Panc1 (cell line): ENCODE data around the gene ARHGEF26. TPM values are rescaled to one million over a fixed set of nuclear protein-coding genes. Genes with fewer than 3 reads are reported as not detected.

ENCODE experiments used
- ATAC-seq: fragments of 200-7000 bp; cut with Tn5 transposase; 2 replicates; pipeline ENCODE4 v1.9.1; 2020; ENCODE audit warnings: mild to moderate bottlenecking, moderate library complexity
- BruUV-seq: library from RNA; stranded (reverse); fragments of 400-500 nt; replicated peaks from 2 replicates; lab custom pipeline; 2021; lab: Mats Ljungman, UMichigan
- CTCF ChIA-PET: fragments of 300-600 bp; sonication (Branson Sonifier 250); formaldehyde crosslinking; loops from one replicate; lab custom pipeline; 2022; ENCODE audit warnings: antibody characterized with exemption; lab: Charles Lee
- POLR2A ChIA-PET: fragments of 300-600 bp; sonication (Branson Sonifier 250); formaldehyde crosslinking; loops from one replicate; lab custom pipeline; 2022; ENCODE audit warnings: antibody characterized with exemption; lab: Charles Lee
- DNase-seq: peaks from one replicate; pipeline ENCODE4 v3.0.0-alpha.2; 2010; ENCODE audit warnings: low read depth, low spot score
- H3K27ac ChIP-seq: 2 replicates; pipeline ENCODE4 v1.5.1; 2011; ENCODE audit warnings: mild to moderate bottlenecking, low read length, inconsistent platforms
- H3K27me3 ChIP-seq: fragments of 200-500 bp; sonication (Bioruptor generic); 2 replicates; pipeline ENCODE4 v1.6.0; 2014; ENCODE audit warnings: low read length, inconsistent platforms; ENCODE audit not compliant: control insufficient read depth, insufficient read depth
- H3K36me3 ChIP-seq: fragments of 200-500 bp; sonication (Bioruptor generic); 2 replicates; pipeline ENCODE4 v1.5.1; 2014; ENCODE audit warnings: inconsistent platforms, mild to moderate bottlenecking, low read length, moderate library complexity; ENCODE audit not compliant: control insufficient read depth, insufficient read depth
- H3K4me1 ChIP-seq: 2 replicates; pipeline ENCODE4 v1.5.1; 2011; ENCODE audit warnings: inconsistent platforms, mild to moderate bottlenecking, low read length, moderate library complexity; ENCODE audit not compliant: control insufficient read depth, insufficient read depth
- H3K4me3 ChIP-seq, 2 experiments: 2 replicates each; pipeline ENCODE4 v1.5.1; 2011 to 2012; ENCODE audit warnings: low read depth in 2 of 2, low read length in 2 of 2, mild to moderate bottlenecking in 2 of 2, inconsistent platforms in 1 of 2, moderate library complexity in 1 of 2
- H3K9me3 ChIP-seq: fragments of 200-500 bp; sonication (Bioruptor generic); 2 replicates; pipeline ENCODE4 v1.5.1; 2014; ENCODE audit warnings: low read depth, mild to moderate bottlenecking, inconsistent platforms, low read length, moderate library complexity; ENCODE audit not compliant: control insufficient read depth, insufficient read depth
- CTCF ChIP-seq: fragments of 450-650 bp; IDR thresholded peaks from 2 replicates; pipeline ENCODE4 v1.5.1; 2017; ENCODE audit warnings: mild to moderate bottlenecking
- POLR2AphosphoS5 ChIP-seq: IDR thresholded peaks from 2 replicates; pipeline ENCODE4 v1.6.1; 2012; ENCODE audit warnings: mild to moderate bottlenecking, low read depth, low read length, moderate library complexity
- REST ChIP-seq, 2 experiments: IDR thresholded peaks; 2 replicates each; pipeline ENCODE4 v1.6.1; 2011 to 2012; ENCODE audit warnings: low read depth in 2 of 2, control low read depth in 1 of 2, low read length in 1 of 2, mild to moderate bottlenecking in 1 of 2, moderate library complexity in 1 of 2; ENCODE audit not compliant: insufficient read depth in 1 of 2
- SIN3A ChIP-seq: IDR thresholded peaks from 2 replicates; pipeline ENCODE4 v1.6.1; 2012; ENCODE audit warnings: low read depth, mild to moderate bottlenecking, low read length, moderate library complexity, borderline replicate concordance; ENCODE audit not compliant: insufficient read depth
- TCF7L2 ChIP-seq: IDR thresholded peaks from 2 replicates; pipeline ENCODE4 v1.6.1; 2011; ENCODE audit warnings: mild to moderate bottlenecking, low read depth, low read length, inconsistent platforms
- in situ Hi-C: cut with HindIII; loops from 2 replicates; pipeline ENCODE4 v1.10.0; 2016; ENCODE audit warnings: low sequenced_read_pairs, low pct_unique_long_range_greater_than_20kb
- intact Hi-C: fragments of 100-400 bp; cut with micrococcal nuclease; formaldehyde crosslinking; loops from one replicate; pipeline ENCODE4 v1.10.0; 2022; ENCODE audit not compliant: unreplicated experiment
- total RNA-seq: library from RNA; stranded (reverse); gene quantifications from one replicate; pipeline ENCODE4 v1.2.1, GENCODE V29; 2021; ENCODE audit not compliant: unreplicated experiment

ARHGEF26 gene
- total RNA-seq, 1 experiment from 2014 or later = 2.0 TPM

GRCh38 chr3:154224366-154224765, 103.2 kb downstream of the ARHGEF26 start:
- intact Hi-C loops = no loop called here
- H3K9me3 ChIP-seq = no peaks in the 10 kb centered on the region
- H3K4me3 ChIP-seq = no peak overlapping the region
- DNase-seq = no peak
- ChIA-PET CTCF (interaction anchor here (0.7 kb wide), 1 partner anchor 33 kb away, joined by 3 read pairs; no protein-coding TSS in a partner anchor), POLR2A (no interaction called here)
- no peaks in the 10 kb centered on the region for H3K36me3 ChIP-seq
- TF ChIP-seq REST (IDR thresholded peaks at IDR 0.05; ENCODE audit: insufficient read depth in 1 of 2, low read depth in 2 of 2, low read length in 1 of 2) = no peak
- TF ChIP-seq TCF7L2 = no peak
- no peak for TF ChIP-seq POLR2AphosphoS5
- no peak for TF ChIP-seq SIN3A
- no peak for TF ChIP-seq CTCF
- H3K27me3 ChIP-seq = no peaks in the 10 kb centered on the region
- in situ Hi-C loops = no loop called here
- H3K4me1 ChIP-seq = no peaks in the 10 kb centered on the region
- no TSS peak for BruUV-seq
- no peak for ATAC-seq
- H3K27ac ChIP-seq = no peak overlapping the region

DNA sequence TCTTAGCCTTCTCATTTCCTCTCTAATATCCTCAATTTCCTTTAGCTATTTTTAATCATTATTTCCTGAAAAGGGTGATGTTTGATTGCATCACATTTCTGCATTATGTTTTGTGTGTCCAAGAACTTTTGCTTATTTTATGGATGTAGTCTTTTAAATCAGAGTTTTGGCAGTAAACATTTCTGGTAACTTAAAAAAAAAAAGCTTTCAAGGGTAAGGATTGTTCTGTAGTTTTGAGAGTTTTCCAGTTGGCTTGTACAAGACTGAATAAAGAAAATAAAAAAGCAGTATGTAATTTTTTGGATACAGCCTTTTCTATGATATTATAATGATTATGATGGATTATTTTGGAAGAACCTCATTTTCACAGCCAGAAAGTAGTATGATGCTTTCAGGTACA, 103.7 kb downstream of the ARHGEF26 start:
- H3K36me3 ChIP-seq = no peaks in the 10 kb centered on the region
- no peak for TF ChIP-seq CTCF
- TF ChIP-seq REST (IDR thresholded peaks at IDR 0.05; ENCODE audit: insufficient read depth in 1 of 2, low read depth in 2 of 2, low read length in 1 of 2) = no peak
- TF ChIP-seq SIN3A = no peak
- TF ChIP-seq TCF7L2 = no peak
- no peak for TF ChIP-seq POLR2AphosphoS5
- CTCF ChIA-PET = interaction anchor here (0.7 kb wide), 1 partner anchor 32 kb away, joined by 3 read pairs; no protein-coding TSS in a partner anchor
- intact Hi-C loops (no loop called here), in situ Hi-C loops (no loop called here)
- no peak overlapping the region for H3K4me3 ChIP-seq
- POLR2A ChIA-PET = interaction anchor here (0.7 kb wide), 1 partner anchor 106 kb away, joined by 5 read pairs; no protein-coding TSS in a partner anchor
- no peak for DNase-seq
- H3K4me1 ChIP-seq = no peaks in the 10 kb centered on the region
- no peaks in the 10 kb centered on the region for H3K27me3 ChIP-seq
- no TSS peak for BruUV-seq
- ATAC-seq = no peak
- no peaks in the 10 kb centered on the region for H3K9me3 ChIP-seq
- no peak overlapping the region for H3K27ac ChIP-seq
